Ovary (tissue), 9 donors: ENCODE measurements around the gene LPIN1. TPM values are rescaled to one million over a fixed set of nuclear protein-coding genes. Genes with fewer than 3 reads are reported as not detected.

ENCODE experiments used
- DNase-seq, 5 donors: peaks; one replicate each; pipeline ENCODE4 v3.0.0-alpha.2; 2019 to 2020
- H3K27ac ChIP-seq, 2 donors: fragments of 200-600 bp; one replicate each; pipeline versions ENCODE4 v1.5.1 to v1.8.0; 2019 to 2022
- H3K27me3 ChIP-seq: fragments of 200-600 bp; one replicate; pipeline ENCODE4 v1.8.0; 2022
- H3K36me3 ChIP-seq: fragments of 200-600 bp; sonication (generic); one replicate; pipeline ENCODE4 v1.5.1; 2019
- H3K4me1 ChIP-seq: one replicate; pipeline ENCODE4 v1.8.1; 2013; ENCODE audit warnings: mild to moderate bottlenecking, moderate library complexity; ENCODE audit not compliant: insufficient read depth
- H3K4me3 ChIP-seq: fragments of 200-600 bp; sonication (generic); one replicate; pipeline ENCODE4 v1.5.1; 2017
- H3K9me3 ChIP-seq, 2 donors: fragments of 200-600 bp in 1 of 2; sonication (generic) in 1 of 2; one replicate each; pipeline versions ENCODE4 v1.5.1 to v1.8.1; 2013 to 2019; ENCODE audit warnings: mild to moderate bottlenecking in 1 of 2, moderate library complexity in 1 of 2
- CTCF ChIP-seq, 3 donors: fragments of 450-650 bp in 2 of 3; fragments of 200-600 bp in 1 of 3; IDR thresholded peaks; one replicate each; pipeline versions ENCODE4 v1.5.1 to v1.8.0; 2016 to 2022; ENCODE audit warnings: antibody characterized with exemption in 3 of 3, mild to moderate bottlenecking in 1 of 3
- EP300 ChIP-seq: sonication (generic); formaldehyde crosslinking; IDR thresholded peaks from one replicate; pipeline ENCODE4 v1.6.1; 2017; ENCODE audit warnings: antibody characterized with exemption
- POLR2A ChIP-seq: fragments of 450-650 bp; IDR thresholded peaks from one replicate; pipeline ENCODE4 v1.6.1; 2017; ENCODE audit warnings: antibody characterized with exemption, mild to moderate bottlenecking, moderate library complexity
- WGBS, 3 donors: extraction: QIAGEN DNeasy Blood & Tissue Kit in 1 of 3; methylation state at CpG; one replicate each; pipeline versions ENCODE4 v1.1.5 to v1.1.7; 2013 to 2017; 5-methylcytosine and 5-hydroxymethylcytosine counted together
- intact Hi-C, 4 donors: fragments of 100-400 bp; cut with DNase I; formaldehyde crosslinking; loops; one replicate each; pipeline versions ENCODE4 v1.11.0 to v1.15.1; 2022 to 2023
- polyA plus RNA-seq, 2 donors: library from polyadenylated mRNA; stranded (reverse); fragments of 200-250 nt in 1 of 2; fragments of 350-450 nt in 1 of 2; fragmentation: Illumina TruSeq in 1 of 2; extraction: RNeasy Lipid Tissue Mini Kit (QIAGEN cat#74804) in 1 of 2; gene quantifications; one replicate each; pipeline ENCODE4 v1.2.3, GENCODE V29; 2013 to 2014
- total RNA-seq, 7 donors: library from RNA; depleted of rRNA in 2 of 7; stranded (reverse); fragments of >200 nt in 2 of 7; fragmentation: NEBNext Ultra II Directional in 3 of 7; extraction: Animal tissue kit (Norgen Biotek cat#: 25700) in 3 of 7; gene quantifications; one replicate each; pipeline versions ENCODE4 v1.1.0 to v1.2.4, GENCODE V29; 2016 to 2023
- donor health status: DM: no; HTN: no; CAD: no; lungs with moderate emphysema.
- donor health status: DM: no; HTN: no; CAD: no.
- donor health status: Bipolar disorder and iron deficiency.
- donor health status: DM: yes; HTN: yes; CAD: no.
- donor health status: DM: no; HTN: no; CAD: no.
- donor health status: DM: yes; HTN: yes; CAD: no.

LPIN1 gene
- total and polyA plus RNA-seq, 9 donors = 19.9 to 144 (median 50.8) TPM

- WGBS, 3 donors = 71 to 85% (median 72%) methylated on average over 3 of the region's 3 CpGs
- Histone ChIP-seq H3K27me3 (no peaks in the 10 kb centered on the region), H3K9me3 (no peaks in the 10 kb centered on the region), H3K27ac (no peak overlapping the region), H3K36me3 (no peaks in the 10 kb centered on the region), H3K4me1 (peaks cover 12% of the 10 kb centered on the region), H3K4me3 (no peak overlapping the region)
- intact Hi-C loops = no loop called here
- no peak for DNase-seq
- TF ChIP-seq POLR2A (no peak), CTCF (IDR thresholded peaks at IDR 0.05) (no peak), EP300 (no peak)
These were observed 38.3 kb upstream of the LPIN1 start for GRCh38 chr2:11708106-11708505.

- DNase-seq = no peak
- Histone ChIP-seq H3K27ac (peak overlapping the region in 1 of 2 donors; percentile 60), H3K4me1 (peaks cover 12% of the 10 kb centered on the region), H3K9me3 (no peaks in the 10 kb centered on the region), H3K27me3 (no peaks in the 10 kb centered on the region), H3K36me3 (no peaks in the 10 kb centered on the region), H3K4me3 (no peak overlapping the region)
- WGBS, 3 donors = 87 to 92% (median 88%) methylated on average over 8 of the region's 8 CpGs
- intact Hi-C loops = no loop called here
- TF ChIP-seq POLR2A (no peak), EP300 (no peak)
These were observed 37.1 kb upstream of the LPIN1 start for GRCh38 chr2:11709293-11709692.

- H3K4me3 ChIP-seq = no peak overlapping the region
These were observed 36.2 kb upstream of the LPIN1 start for GRCh38 chr2:11710210-11710609.

GRCh38 chr2:11710632-11711353 is 35.6 kb upstream of the LPIN1 start:
- H3K27ac ChIP-seq = peak overlapping the region in 1 of 2 donors; percentile 60
- no peak for DNase-seq
- 1 to 7% (median 3%) methylated on average over 3 of the region's 3 CpGs for WGBS, 3 donors
- peaks cover 12% of the 10 kb centered on the region for H3K4me1 ChIP-seq
- no peak overlapping the region for H3K4me3 ChIP-seq
- intact Hi-C loops = no loop called here
- no peaks in the 10 kb centered on the region for H3K27me3 ChIP-seq
- H3K36me3 ChIP-seq = no peaks in the 10 kb centered on the region
- TF ChIP-seq POLR2A = no peak
- no peak for TF ChIP-seq EP300
- TF ChIP-seq CTCF (IDR thresholded peaks at IDR 0.05) = no peak
- H3K9me3 ChIP-seq = no peaks in the 10 kb centered on the region

More at GRCh38 chr2:11710210-11710609, 36.2 kb upstream of the LPIN1 start:
- Histone ChIP-seq H3K4me1 (peaks cover 12% of the 10 kb centered on the region), H3K36me3 (no peaks in the 10 kb centered on the region), H3K9me3 (no peaks in the 10 kb centered on the region), H3K27ac (peak overlapping the region in 1 of 2 donors; percentile 60), H3K27me3 (no peaks in the 10 kb centered on the region)
- 11 to 17% (median 17%) methylated on average over 3 of the region's 3 CpGs for WGBS, 3 donors
- no peak for TF ChIP-seq POLR2A
- TF ChIP-seq CTCF (IDR thresholded peaks at IDR 0.05) = no peak
- no peak for TF ChIP-seq EP300
- peak in 2 of 5 donors; percentile 60 to 70 for DNase-seq
- intact Hi-C loops = no loop called here

- H3K4me1 ChIP-seq = peaks cover 12% of the 10 kb centered on the region
- WGBS, 3 donors = 57 to 79% (median 70%) methylated on average over 1 of the region's 1 CpG
- intact Hi-C loops = no loop called here
- no peak for DNase-seq
- no peaks in the 10 kb centered on the region for H3K27me3 ChIP-seq
- H3K4me3 ChIP-seq = no peak overlapping the region
- H3K27ac ChIP-seq = peak overlapping the region in 1 of 2 donors; percentile 60
- no peaks in the 10 kb centered on the region for H3K36me3 ChIP-seq
- no peaks in the 10 kb centered on the region for H3K9me3 ChIP-seq
- TF ChIP-seq EP300 = no peak
- TF ChIP-seq POLR2A = no peak
- TF ChIP-seq CTCF (IDR thresholded peaks at IDR 0.05) = no peak
These were observed 35.1 kb upstream of the LPIN1 start for GRCh38 chr2:11711354-11711716.
